D721Med (cell line): ENCODE results near the gene C3orf70.

ENCODE experiments used
- DNase-seq: peaks from one replicate; pipeline ENCODE4 v3.0.0; 2011; ENCODE audit warnings: low spot score; ENCODE audit not compliant: insufficient read length
- FAIRE-seq: peaks from 2 replicates; lab custom pipeline; 2011; peaks lifted over from hg19 to GRCh38; lab: Jason Lieb, UNC
- TF ChIP-seq, protein P1 (sequence below): IDR thresholded peaks from 2 replicates; pipeline ENCODE4 v1.5.1; 2012; ENCODE audit warnings: mild to moderate bottlenecking, control low read depth; ENCODE audit not compliant: insufficient read depth; ENCODE audit errors: missing control alignments

The C3orf70 gene

DNA sequence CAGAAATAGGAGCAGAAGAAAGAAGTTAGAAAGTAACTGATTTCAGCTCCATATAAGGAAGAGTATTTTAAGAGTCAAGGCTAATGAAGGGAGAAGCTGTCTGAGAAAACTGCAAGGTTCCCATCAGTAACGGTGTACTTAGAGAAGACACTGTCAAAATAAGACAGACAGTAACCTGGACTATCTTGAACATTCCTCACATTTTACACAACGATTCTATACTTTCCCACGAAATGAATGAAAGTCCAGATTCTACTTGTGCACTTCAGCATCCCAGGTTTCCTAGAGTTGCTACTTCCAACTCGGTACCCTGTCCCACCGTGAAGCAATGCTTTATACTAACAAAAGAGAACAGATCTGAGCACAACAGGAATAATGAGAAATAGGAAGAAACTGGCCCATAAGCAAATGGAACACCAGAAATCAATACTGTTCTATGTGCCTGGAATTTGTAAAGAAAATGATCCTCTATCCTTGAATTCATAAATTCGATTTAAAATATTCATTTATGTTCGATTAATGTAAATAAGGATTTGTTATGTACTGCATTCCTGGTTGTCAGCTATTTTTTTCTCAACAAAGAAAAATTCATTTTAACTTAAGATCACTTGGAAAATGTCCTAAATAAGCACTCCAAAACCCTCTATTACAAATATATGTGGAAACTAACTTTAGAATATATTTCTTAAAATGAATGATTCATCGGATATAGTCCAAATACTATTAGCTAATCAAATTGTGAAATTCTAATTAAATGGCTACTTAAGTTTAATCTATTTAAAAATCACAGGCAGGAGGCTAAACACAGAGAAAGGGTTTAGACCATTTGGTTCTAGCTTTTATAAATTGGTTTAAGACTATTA, 1.5 kb downstream of the C3orf70 start:
- TF ChIP-seq, protein P1, sequence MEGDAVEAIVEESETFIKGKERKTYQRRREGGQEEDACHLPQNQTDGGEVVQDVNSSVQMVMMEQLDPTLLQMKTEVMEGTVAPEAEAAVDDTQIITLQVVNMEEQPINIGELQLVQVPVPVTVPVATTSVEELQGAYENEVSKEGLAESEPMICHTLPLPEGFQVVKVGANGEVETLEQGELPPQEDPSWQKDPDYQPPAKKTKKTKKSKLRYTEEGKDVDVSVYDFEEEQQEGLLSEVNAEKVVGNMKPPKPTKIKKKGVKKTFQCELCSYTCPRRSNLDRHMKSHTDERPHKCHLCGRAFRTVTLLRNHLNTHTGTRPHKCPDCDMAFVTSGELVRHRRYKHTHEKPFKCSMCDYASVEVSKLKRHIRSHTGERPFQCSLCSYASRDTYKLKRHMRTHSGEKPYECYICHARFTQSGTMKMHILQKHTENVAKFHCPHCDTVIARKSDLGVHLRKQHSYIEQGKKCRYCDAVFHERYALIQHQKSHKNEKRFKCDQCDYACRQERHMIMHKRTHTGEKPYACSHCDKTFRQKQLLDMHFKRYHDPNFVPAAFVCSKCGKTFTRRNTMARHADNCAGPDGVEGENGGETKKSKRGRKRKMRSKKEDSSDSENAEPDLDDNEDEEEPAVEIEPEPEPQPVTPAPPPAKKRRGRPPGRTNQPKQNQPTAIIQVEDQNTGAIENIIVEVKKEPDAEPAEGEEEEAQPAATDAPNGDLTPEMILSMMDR, result no peak
- FAIRE-seq (no peak), DNase-seq (no peak)

DNA sequence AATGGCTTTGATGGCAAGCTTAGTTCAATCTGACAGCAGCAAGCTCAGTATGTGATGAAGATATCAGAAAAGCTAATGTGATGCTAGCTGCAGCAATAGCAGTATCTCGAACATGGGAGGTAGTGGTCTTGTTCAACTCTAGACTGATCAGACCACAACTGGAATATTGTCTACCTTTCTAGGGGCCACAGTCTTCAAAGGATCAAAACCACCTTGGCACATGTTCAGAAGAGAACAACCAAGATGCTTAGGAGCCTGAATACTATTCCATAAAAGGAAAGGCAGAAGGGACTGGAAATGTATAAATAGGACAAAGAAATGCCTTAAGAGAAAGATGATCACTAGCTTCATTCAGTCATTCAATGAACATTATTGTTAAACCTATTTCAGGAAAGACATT, 2.3 kb downstream of the C3orf70 start:
- DNase-seq (no peak), FAIRE-seq (no peak)
- TF ChIP-seq, protein P1, result no peak

DNA sequence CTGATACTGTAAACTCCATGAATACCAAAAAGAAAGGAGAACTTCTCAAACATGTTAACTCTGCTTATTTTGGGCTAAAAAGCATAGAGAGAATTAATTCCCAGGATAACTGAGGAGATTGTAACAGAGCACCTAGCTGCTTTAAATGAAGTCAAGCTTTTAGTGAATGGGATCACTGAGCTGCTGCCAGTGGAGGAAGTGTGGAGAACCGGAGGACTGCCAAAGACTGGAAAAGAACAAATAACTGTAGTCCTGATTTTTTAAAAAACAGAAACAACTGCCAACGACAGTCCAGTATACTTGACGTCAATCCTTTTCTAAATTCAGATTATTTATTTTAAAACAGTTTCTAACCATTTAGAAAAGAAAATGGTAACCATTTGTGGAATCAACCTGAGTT, 3.3 kb downstream of the C3orf70 start:
- no peak for DNase-seq
- TF ChIP-seq, protein P1, result no peak
- no peak for FAIRE-seq

DNA sequence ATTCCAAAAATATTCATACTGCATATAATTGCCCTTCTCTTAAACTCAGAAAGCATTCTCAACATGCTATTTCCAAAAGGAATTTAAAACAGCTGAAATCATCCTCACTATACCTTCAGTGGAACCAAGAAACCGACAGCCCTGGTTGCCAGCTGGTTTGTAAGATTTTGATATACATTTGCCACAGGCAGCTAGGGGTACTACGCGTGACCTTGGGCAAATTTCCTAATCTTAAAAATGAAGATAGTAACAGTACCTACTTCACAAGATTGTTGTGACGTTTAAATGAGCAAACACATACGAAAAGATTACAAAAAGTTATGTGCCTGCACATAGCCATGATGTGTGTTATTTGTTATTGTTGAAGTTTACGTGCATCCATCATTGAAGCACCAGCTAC, 7.3 kb downstream of the C3orf70 start:
- DNase-seq (no peak), FAIRE-seq (no peak)
- TF ChIP-seq, protein P1, result no peak

DNA sequence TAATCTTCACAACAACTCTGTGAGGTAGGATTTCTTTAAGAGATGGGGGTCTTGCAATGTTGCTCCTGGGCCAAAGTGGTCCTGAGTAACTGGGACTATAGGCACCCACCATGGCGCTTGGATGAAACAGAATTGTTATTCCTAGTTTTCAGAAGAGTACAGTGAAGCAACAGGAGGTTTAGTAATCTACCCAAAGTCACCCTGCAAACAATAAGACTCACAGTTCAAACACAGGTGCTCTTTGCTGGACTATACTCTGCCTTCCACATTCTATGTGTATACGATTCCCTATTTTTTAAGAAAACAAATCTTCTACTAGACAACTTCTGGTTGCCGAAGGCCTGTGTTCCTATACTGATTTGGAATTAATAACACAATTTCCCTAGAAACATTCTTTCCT, 8.1 kb downstream of the C3orf70 start:
- no peak for DNase-seq
- no peak for FAIRE-seq
- TF ChIP-seq, protein P1, result no peak

DNA sequence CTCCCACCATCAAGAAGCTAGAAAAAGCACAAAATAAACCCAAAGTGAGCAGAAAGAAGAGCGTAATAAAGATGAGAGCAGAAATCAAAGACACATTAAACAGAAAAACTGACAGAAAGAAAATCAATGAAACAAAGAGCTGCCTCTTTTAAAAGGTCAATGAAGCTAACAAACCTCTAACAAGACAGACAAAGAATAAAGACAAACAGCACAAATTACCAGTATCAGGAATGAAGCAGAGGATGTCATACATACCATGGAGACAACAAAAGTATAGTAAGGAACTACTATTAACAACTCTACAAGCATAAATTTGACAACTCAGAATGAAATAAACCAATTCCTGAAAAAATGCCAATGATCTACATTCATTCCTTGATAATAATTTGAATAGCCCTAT, 15.0 kb downstream of the C3orf70 start:
- FAIRE-seq (no peak), DNase-seq (no peak)
- TF ChIP-seq, protein P1, result no peak

DNA sequence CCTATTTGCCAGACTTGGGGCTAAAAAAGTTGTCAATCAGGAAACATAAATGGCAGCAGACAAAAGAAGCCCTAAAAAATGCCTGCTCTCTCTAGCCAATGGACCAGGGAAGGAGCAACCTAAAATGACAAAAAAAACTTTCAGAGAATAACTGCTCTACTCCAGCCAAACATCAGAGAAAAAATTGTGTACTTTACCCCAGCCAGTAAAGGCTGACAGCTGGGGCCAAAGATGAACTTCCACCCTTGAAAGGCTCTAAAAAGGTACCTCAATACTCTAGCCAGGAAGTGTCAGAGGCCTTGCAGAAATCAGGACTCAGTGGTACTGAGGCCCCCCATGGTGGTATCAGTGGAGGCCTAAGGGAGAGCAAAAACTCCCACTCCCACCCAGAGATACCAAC, 18.4 kb downstream of the C3orf70 start:
- no peak for FAIRE-seq
- DNase-seq, result no peak
- TF ChIP-seq, protein P1, result no peak
